OCI-LY3 (cell line): ENCODE data around the gene CYP2A7.
"Not testable (repeated sequence)": the region's sequence is repeated elsewhere in the genome, so short reads cannot be mapped to it uniquely, and the experiment has no call there.

ENCODE experiments used
- H2AFZ ChIP-seq: fragments of 200-600, 300-600 bp; shearing (Covaris generic); 2 replicates; pipeline ENCODE4 v1.6.0; 2014; ENCODE audit warnings: antibody characterized with exemption, low read depth, low read length
- H3K27ac ChIP-seq: fragments of 200-600, 300-600 bp; sonication (generic); 2 replicates; pipeline ENCODE4 v1.5.1; 2014; ENCODE audit warnings: mild to moderate bottlenecking, low read length, moderate library complexity, mixed read lengths
- H3K27me3 ChIP-seq: fragments of 200-600, 300-600 bp; sonication (generic); 2 replicates; pipeline ENCODE4 v1.6.1; 2014; ENCODE audit warnings: low read depth, low read length, mixed read lengths
- H3K36me3 ChIP-seq: fragments of 200-600, 300-600 bp; sonication (generic); replicated peaks from 2 replicates; pipeline ENCODE3; 2014; ENCODE audit warnings: low read depth, low read length, mixed read lengths
- H3K4me1 ChIP-seq: fragments of 300-600, 200-600 bp; sonication (generic); 2 replicates; pipeline ENCODE4 v1.6.1; 2014; ENCODE audit warnings: low read length, mixed read lengths
- H3K4me2 ChIP-seq: fragments of 200-600, 300-600 bp; sonication (generic); 2 replicates; pipeline ENCODE4 v1.6.1; 2014; ENCODE audit warnings: low read length, mixed read lengths
- H3K4me3 ChIP-seq: fragments of 300-600, 200-600 bp; sonication (generic); 2 replicates; pipeline ENCODE4 v1.5.1; 2014; ENCODE audit warnings: antibody characterized with exemption, mild to moderate bottlenecking, low read length, moderate library complexity
- H3K79me2 ChIP-seq: fragments of 300-600, 200-600 bp; shearing (Covaris generic); 2 replicates; pipeline ENCODE4 v1.6.1; 2014; ENCODE audit warnings: mild to moderate bottlenecking, low read length, mixed read lengths
- H3K9ac ChIP-seq: fragments of 300-600, 200-600 bp; shearing (Covaris generic); 2 replicates; pipeline ENCODE4 v1.6.0; 2014; ENCODE audit warnings: mild to moderate bottlenecking, low read length, moderate library complexity
- H3K9me3 ChIP-seq: fragments of 200-600, 300-600 bp; shearing (Covaris generic); 2 replicates; pipeline ENCODE4 v1.6.1; 2014; ENCODE audit warnings: low read length, mixed read lengths; ENCODE audit not compliant: insufficient read depth
- H4K20me1 ChIP-seq: fragments of 200-600, 300-600 bp; sonication (generic); 2 replicates; pipeline ENCODE4 v1.6.1; 2016; ENCODE audit warnings: low read length, mixed read lengths; ENCODE audit not compliant: insufficient read depth
- EZH2phosphoT487 ChIP-seq: fragments of 200-600 bp; shearing (Covaris generic); IDR thresholded peaks from 2 replicates; pipeline ENCODE4 v1.6.1; 2018; ENCODE audit warnings: antibody characterized with exemption, mixed run types, low read depth
- TF ChIP-seq, protein P1 (sequence below): fragments of 200-600, 300-600 bp; sonication (generic); IDR thresholded peaks from 2 replicates; pipeline ENCODE4 v1.5.1; 2014; ENCODE audit warnings: antibody characterized with exemption, low read length, low read depth

Gene CYP2A7

DNA sequence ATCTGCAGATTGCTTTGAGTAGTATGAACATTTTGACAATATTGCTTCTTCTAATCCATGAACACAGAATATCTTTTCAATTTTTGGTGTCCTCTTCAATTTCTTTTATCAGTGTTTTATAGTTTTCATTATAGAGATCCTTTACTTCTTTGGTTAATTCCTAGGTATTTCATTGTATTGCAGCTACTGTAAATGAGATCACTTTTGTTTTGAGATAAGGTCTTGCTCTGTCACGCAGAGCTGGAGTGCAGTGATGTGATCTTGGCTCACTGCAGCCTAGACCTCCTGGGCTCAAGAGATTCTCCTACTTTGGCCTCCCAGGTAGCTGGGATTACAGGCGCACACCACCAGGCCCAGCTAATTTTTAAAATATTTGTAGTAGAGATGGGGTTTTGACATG lies 9.8 kb downstream of the CYP2A7 start:
- Histone ChIP-seq H2AFZ (no peak overlapping the region), H3K4me2 (no peak overlapping the region), H3K27me3 (peaks cover 7% of the 10 kb centered on the region), H3K9ac (no peak overlapping the region), H3K36me3 (no peaks in the 10 kb centered on the region), H4K20me1 (no peaks in the 10 kb centered on the region), H3K9me3 (no peaks in the 10 kb centered on the region), H3K79me2 (no peaks in the 10 kb centered on the region), H3K4me3 (no peak overlapping the region), H3K27ac (no peak overlapping the region), H3K4me1 (no peaks in the 10 kb centered on the region)
- TF ChIP-seq, protein P1, sequence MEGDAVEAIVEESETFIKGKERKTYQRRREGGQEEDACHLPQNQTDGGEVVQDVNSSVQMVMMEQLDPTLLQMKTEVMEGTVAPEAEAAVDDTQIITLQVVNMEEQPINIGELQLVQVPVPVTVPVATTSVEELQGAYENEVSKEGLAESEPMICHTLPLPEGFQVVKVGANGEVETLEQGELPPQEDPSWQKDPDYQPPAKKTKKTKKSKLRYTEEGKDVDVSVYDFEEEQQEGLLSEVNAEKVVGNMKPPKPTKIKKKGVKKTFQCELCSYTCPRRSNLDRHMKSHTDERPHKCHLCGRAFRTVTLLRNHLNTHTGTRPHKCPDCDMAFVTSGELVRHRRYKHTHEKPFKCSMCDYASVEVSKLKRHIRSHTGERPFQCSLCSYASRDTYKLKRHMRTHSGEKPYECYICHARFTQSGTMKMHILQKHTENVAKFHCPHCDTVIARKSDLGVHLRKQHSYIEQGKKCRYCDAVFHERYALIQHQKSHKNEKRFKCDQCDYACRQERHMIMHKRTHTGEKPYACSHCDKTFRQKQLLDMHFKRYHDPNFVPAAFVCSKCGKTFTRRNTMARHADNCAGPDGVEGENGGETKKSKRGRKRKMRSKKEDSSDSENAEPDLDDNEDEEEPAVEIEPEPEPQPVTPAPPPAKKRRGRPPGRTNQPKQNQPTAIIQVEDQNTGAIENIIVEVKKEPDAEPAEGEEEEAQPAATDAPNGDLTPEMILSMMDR: no peak
- no peak for TF ChIP-seq EZH2phosphoT487

DNA sequence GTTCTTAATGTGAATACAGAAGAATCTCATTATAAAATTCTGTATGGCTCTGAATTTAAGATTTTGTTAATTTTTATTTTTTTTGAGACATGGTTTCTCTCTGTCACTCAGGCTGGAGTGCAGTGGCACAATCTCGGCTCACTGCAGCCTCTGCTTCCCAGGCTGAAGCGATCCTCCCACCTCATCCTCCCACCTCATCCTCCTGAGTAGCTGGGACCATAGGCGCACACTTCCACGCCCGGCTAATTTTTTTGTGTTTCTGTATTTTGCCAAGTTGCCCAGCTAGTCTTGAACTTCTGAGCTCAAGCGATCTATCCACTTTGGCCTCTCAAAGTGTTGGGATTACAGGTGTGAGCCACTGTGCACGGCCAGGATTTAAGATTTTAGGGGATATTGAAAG lies 14.3 kb downstream of the CYP2A7 start:
- H3K79me2 ChIP-seq: no peaks in the 10 kb centered on the region
- TF ChIP-seq EZH2phosphoT487: no peak
- TF ChIP-seq, protein P1: no peak
- no peak overlapping the region for H2AFZ ChIP-seq
- H3K27me3 ChIP-seq: peaks cover 3% of the 10 kb centered on the region
- H3K27ac ChIP-seq: no peak overlapping the region
- no peaks in the 10 kb centered on the region for H3K9me3 ChIP-seq
- H3K9ac ChIP-seq: no peak overlapping the region
- no peaks in the 10 kb centered on the region for H3K36me3 ChIP-seq
- no peaks in the 10 kb centered on the region for H3K4me1 ChIP-seq
- no peak overlapping the region for H3K4me2 ChIP-seq
- no peaks in the 10 kb centered on the region for H4K20me1 ChIP-seq
- H3K4me3 ChIP-seq: no peak overlapping the region

DNA sequence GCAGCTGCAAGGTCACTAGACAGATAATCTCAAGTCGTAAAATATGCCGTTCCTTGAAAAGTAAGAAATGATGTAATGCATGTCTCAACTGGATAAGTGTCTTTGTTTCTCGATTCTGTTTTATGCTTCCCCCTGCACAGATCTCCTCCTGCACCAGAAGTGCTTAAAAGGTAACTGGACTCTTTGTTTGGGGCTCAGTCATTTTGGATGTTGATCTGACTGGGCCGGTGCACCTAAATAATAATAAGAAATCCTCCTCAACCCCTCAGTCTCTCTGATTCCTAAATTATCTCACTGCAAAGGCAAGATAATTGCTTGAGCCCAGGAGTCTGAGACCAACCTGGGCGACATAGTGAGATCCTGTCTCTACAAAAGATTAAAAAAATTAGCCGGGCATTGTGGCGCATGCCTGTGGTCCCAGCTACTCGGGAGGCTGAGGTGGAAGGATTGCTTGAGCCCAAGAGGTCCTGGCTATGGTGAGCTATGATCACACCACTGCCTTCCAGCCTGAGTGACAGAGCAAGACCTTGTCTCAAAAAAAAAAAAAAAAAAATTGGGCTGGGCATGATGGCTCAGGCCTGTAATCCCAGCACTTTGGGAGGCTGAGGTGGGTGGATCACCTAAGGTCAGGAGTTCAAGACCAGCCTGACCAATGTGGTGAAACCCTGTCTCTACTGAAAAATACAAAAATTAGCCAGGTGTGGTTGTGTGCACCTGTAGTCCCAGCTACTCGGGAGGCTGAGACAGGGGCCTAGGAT lies 17.1 kb downstream of the CYP2A7 start:
- not testable (repeated sequence) for H3K27me3 ChIP-seq, H3K4me1 ChIP-seq, H3K9me3 ChIP-seq, H3K4me2 ChIP-seq, H3K4me3 ChIP-seq, H3K36me3 ChIP-seq, H3K9ac ChIP-seq, H2AFZ ChIP-seq, H4K20me1 ChIP-seq, H3K27ac ChIP-seq, H3K79me2 ChIP-seq

DNA sequence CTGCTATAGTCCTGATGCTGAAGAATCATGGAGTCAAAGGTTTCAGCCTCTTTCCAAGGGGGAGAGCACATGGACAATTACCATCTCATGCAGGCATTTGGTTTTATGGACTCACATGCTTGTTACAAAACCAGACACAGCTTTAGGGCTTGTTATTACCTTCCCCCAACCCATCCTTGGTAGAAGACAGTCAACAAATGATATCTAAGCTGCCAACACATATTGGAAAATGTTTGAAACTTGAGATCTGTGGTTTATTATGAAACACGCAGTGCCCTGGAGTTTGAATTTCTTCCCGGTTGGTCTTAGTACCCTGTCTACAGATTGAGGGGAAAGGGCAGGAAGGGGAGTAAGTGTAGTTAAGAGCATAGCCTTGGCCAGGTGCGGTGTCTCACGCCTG lies 19.2 kb downstream of the CYP2A7 start:
- H3K4me2 ChIP-seq: no peak overlapping the region
- H3K27ac ChIP-seq: no peak overlapping the region
- no peak for TF ChIP-seq EZH2phosphoT487
- TF ChIP-seq, protein P1: no peak

More for the DNA sequence above, 19.2 kb downstream of the CYP2A7 start:
- H3K9me3 ChIP-seq: no peaks in the 10 kb centered on the region
- no peak overlapping the region for H2AFZ ChIP-seq
- no peak overlapping the region for H3K4me3 ChIP-seq
- H3K4me1 ChIP-seq: no peaks in the 10 kb centered on the region
- H3K9ac ChIP-seq: no peak overlapping the region
- no peaks in the 10 kb centered on the region for H4K20me1 ChIP-seq
- no peaks in the 10 kb centered on the region for H3K79me2 ChIP-seq
- peaks cover 21% of the 10 kb centered on the region for H3K27me3 ChIP-seq
- no peaks in the 10 kb centered on the region for H3K36me3 ChIP-seq
